ENCODE data around the gene FKBP10.

- TF ChIP-seq CTCF (IDR thresholded peaks at IDR 0.05; ENCODE audit: low read depth, low read length, missing input control) (no peak), RAD21 (IDR thresholded peaks at IDR 0.05) (no peak), TAF1 (conservative IDR thresholded peaks at IDR 0.05) (no peak), SP1 (IDR thresholded peaks at IDR 0.05) (no peak), RXRA (IDR thresholded peaks at IDR 0.05) (no peak)
- TF ChIP-seq, protein P1, sequence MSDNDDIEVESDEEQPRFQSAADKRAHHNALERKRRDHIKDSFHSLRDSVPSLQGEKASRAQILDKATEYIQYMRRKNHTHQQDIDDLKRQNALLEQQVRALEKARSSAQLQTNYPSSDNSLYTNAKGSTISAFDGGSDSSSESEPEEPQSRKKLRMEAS (IDR thresholded peaks at IDR 0.05) = no peak
Observed at GRCh38 chr17:41836550-41837196, 23.9 kb downstream of the FKBP10 start.
